Astrocyte (in vitro differentiated cells and primary cell): Measurements from ENCODE around the gene AIFM3. TPM values are rescaled to one million over a fixed set of nuclear protein-coding genes. Genes with fewer than 3 reads are reported as not detected.

Experiments used
- DNase-seq: peaks from one replicate; pipeline ENCODE4 v3.0.0-alpha.2; 2010; ENCODE audit warnings: low read depth
- FAIRE-seq: peaks from 2 replicates; lab custom pipeline; 2011; peaks lifted over from hg19 to GRCh38; lab: Jason Lieb, UNC
- H2AFZ ChIP-seq: 2 replicates; pipeline ENCODE4 v1.6.0; 2012; ENCODE audit warnings: low read depth, low read length, inconsistent platforms
- H3K27ac ChIP-seq: 2 replicates; pipeline ENCODE4 v1.5.1; 2011; ENCODE audit warnings: low read depth, low read length, inconsistent platforms
- H3K27me3 ChIP-seq: 2 replicates; pipeline ENCODE4 v1.6.0; 2011; ENCODE audit warnings: low read length, inconsistent platforms; ENCODE audit not compliant: insufficient read depth
- H3K36me3 ChIP-seq: 2 replicates; pipeline ENCODE4 v1.5.1; 2011; ENCODE audit warnings: low read length, inconsistent platforms; ENCODE audit not compliant: insufficient read depth
- H3K4me1 ChIP-seq: 2 replicates; pipeline ENCODE4 v1.5.1; 2011; ENCODE audit warnings: low read length, inconsistent platforms; ENCODE audit not compliant: insufficient read depth
- H3K4me2 ChIP-seq: 2 replicates; pipeline ENCODE4 v1.6.0; 2012; ENCODE audit warnings: low read length, inconsistent platforms
- H3K4me3 ChIP-seq: 2 replicates; pipeline ENCODE4 v1.5.1; 2011; ENCODE audit warnings: low read depth, mild to moderate bottlenecking, low read length, inconsistent platforms; ENCODE audit not compliant: insufficient read depth
- H3K79me2 ChIP-seq: 2 replicates; pipeline ENCODE4 v1.6.0; 2012; ENCODE audit warnings: mild to moderate bottlenecking, low read length, inconsistent platforms; ENCODE audit not compliant: insufficient read depth
- H3K9ac ChIP-seq: 2 replicates; pipeline ENCODE4 v1.6.0; 2012; ENCODE audit warnings: mild to moderate bottlenecking, low read length, inconsistent platforms
- H3K9me3 ChIP-seq: 2 replicates; pipeline ENCODE4 v1.5.1; 2012; ENCODE audit warnings: low read depth, mild to moderate bottlenecking, low read length, inconsistent platforms; ENCODE audit not compliant: insufficient read depth
- H4K20me1 ChIP-seq: 2 replicates; pipeline ENCODE4 v1.6.0; 2012; ENCODE audit warnings: low read length, inconsistent platforms; ENCODE audit not compliant: insufficient read depth
- H3K27ac Mint-ChIP-seq: one replicate; pipeline ENCODE4 v1.8.0; 2021; ENCODE audit warnings: mild to moderate bottlenecking, mixed read lengths; ENCODE audit not compliant: unreplicated experiment
- H3K27me3 Mint-ChIP-seq: one replicate; pipeline ENCODE4 v1.8.0; 2021; ENCODE audit warnings: low read depth, mixed read lengths; ENCODE audit not compliant: unreplicated experiment
- H3K36me3 Mint-ChIP-seq: one replicate; pipeline ENCODE4 v1.8.0; 2021; ENCODE audit warnings: low read depth, mixed read lengths; ENCODE audit not compliant: unreplicated experiment
- H3K4me1 Mint-ChIP-seq: one replicate; pipeline ENCODE4 v1.8.0; 2021; ENCODE audit warnings: low read depth, mixed read lengths; ENCODE audit not compliant: unreplicated experiment
- H3K4me3 Mint-ChIP-seq: one replicate; pipeline ENCODE4 v1.8.0; 2021; ENCODE audit warnings: mild to moderate bottlenecking, moderate library complexity, mixed read lengths; ENCODE audit not compliant: unreplicated experiment
- H3K9me3 Mint-ChIP-seq: one replicate; pipeline ENCODE4 v1.8.0; 2021; ENCODE audit warnings: mild to moderate bottlenecking, mixed read lengths; ENCODE audit not compliant: unreplicated experiment
- EZH2 ChIP-seq: IDR thresholded peaks from 2 replicates; pipeline ENCODE4 v1.6.1; 2012; ENCODE audit warnings: mild to moderate bottlenecking, low read length, inconsistent platforms; ENCODE audit not compliant: insufficient read depth
- total RNA-seq: library from RNA; stranded (reverse); gene quantifications from 2 replicates; pipeline ENCODE4 v1.2.1, GENCODE V29; 2021
- TF ChIP-seq, protein P1 (sequence below): IDR thresholded peaks from 2 replicates; pipeline ENCODE4 v1.5.1; 2011; ENCODE audit warnings: low read depth, mild to moderate bottlenecking, inconsistent platforms, low read length, moderate library complexity; ENCODE audit not compliant: insufficient read depth

Gene AIFM3
- total RNA-seq, 1 donor from 2014 or later = 0.48 TPM

DNA sequence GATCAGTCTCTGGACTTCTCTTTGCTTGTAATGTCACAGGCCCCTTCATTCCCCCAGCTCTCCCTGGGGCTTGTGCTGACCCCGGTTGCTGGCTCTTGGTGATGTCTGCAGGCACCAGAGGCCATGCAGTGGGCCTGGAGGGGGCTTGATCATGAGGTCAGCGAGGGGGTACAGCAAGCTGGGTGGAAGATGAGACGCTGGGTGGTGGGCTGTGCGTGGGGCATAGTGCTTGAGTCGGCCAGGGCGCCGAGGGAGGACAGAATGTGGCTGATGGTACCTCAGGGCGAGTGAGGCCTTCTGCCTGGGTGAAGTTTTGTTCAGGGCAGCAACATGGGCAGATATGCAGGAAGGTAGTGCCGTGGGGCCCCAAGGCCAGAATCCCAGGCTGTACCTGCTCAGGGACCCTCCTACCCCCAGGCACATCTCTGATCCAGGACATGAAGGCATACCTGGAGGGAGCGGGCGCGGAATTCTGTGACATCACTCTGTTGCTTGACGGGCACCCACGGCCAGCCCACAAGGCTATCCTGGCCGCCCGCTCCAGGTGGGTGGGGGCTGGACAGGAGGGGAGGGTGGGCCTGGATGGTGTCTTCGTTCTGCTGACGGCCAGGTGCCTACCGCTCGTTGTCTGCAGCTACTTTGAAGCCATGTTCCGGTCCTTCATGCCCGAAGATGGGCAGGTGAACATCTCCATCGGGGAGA, 28.4 kb downstream of the AIFM3 start:
- Histone ChIP-seq H3K4me2 (no peak overlapping the region), H3K9me3 (no peaks in the 10 kb centered on the region), H3K9ac (no peak overlapping the region), H3K27me3 (no peaks in the 10 kb centered on the region), H3K36me3 (no peaks in the 10 kb centered on the region), H3K4me1 (peaks cover 7% of the 10 kb centered on the region), H3K4me3 (no peak overlapping the region), H2AFZ (no peak overlapping the region), H3K27ac (no peak overlapping the region), H4K20me1 (peaks cover 34% of the 10 kb centered on the region), H3K79me2 (peaks cover 12% of the 10 kb centered on the region)
- Mint-ChIP-seq H3K27me3 (no peaks in the 10 kb centered on the region), H3K4me3 (no peak overlapping the region), H3K9me3 (no peaks in the 10 kb centered on the region), H3K4me1 (no peaks in the 10 kb centered on the region), H3K27ac (no peak overlapping the region), H3K36me3 (peaks cover 3% of the 10 kb centered on the region)
- TF ChIP-seq EZH2 = no peak
- TF ChIP-seq, protein P1, sequence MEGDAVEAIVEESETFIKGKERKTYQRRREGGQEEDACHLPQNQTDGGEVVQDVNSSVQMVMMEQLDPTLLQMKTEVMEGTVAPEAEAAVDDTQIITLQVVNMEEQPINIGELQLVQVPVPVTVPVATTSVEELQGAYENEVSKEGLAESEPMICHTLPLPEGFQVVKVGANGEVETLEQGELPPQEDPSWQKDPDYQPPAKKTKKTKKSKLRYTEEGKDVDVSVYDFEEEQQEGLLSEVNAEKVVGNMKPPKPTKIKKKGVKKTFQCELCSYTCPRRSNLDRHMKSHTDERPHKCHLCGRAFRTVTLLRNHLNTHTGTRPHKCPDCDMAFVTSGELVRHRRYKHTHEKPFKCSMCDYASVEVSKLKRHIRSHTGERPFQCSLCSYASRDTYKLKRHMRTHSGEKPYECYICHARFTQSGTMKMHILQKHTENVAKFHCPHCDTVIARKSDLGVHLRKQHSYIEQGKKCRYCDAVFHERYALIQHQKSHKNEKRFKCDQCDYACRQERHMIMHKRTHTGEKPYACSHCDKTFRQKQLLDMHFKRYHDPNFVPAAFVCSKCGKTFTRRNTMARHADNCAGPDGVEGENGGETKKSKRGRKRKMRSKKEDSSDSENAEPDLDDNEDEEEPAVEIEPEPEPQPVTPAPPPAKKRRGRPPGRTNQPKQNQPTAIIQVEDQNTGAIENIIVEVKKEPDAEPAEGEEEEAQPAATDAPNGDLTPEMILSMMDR = no peak
- no peak for DNase-seq
- FAIRE-seq = no peak

DNA sequence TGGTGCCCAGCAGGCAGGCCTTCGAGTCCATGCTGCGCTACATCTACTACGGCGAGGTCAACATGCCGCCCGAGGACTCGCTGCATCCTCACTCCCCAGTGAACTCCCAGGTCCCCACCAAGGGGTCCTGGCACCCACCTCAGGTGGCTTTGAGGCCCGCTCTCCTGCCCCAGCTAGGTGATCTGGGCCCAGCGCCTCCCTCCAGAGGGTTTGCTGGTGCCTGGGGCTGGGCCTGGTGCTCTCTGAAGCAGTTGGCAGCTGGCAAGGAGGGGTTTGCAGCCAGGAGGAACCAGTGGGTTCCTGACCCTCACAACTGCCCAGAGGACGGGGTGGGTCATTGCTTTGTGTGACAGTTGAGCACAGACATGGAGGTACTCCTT, 29.0 kb downstream of the AIFM3 start:
- H3K27me3 Mint-ChIP-seq = no peaks in the 10 kb centered on the region
- H3K36me3 ChIP-seq = no peaks in the 10 kb centered on the region
- H3K4me1 ChIP-seq = peaks cover 12% of the 10 kb centered on the region
- H3K9me3 Mint-ChIP-seq = no peaks in the 10 kb centered on the region
- H3K36me3 Mint-ChIP-seq = peaks cover 3% of the 10 kb centered on the region
- no peak overlapping the region for H3K9ac ChIP-seq
- no peak overlapping the region for H3K4me2 ChIP-seq
- H4K20me1 ChIP-seq = peaks cover 34% of the 10 kb centered on the region
- H3K9me3 ChIP-seq = no peaks in the 10 kb centered on the region
- no peak overlapping the region for H3K4me3 ChIP-seq
- FAIRE-seq (no peak), DNase-seq (no peak)
- no peaks in the 10 kb centered on the region for H3K4me1 Mint-ChIP-seq
- peak overlapping the region; percentile 18 for H3K27ac Mint-ChIP-seq
- H2AFZ ChIP-seq = no peak overlapping the region
- no peaks in the 10 kb centered on the region for H3K27me3 ChIP-seq
- peaks cover 18% of the 10 kb centered on the region for H3K79me2 ChIP-seq
- H3K27ac ChIP-seq = no peak overlapping the region
- no peak for TF ChIP-seq EZH2
- TF ChIP-seq, protein P1 = no peak
- H3K4me3 Mint-ChIP-seq = no peak overlapping the region
